HL-60/S4 treated with phorbol 12-myristate 13-acetate at 8.2 ng/mL for 4 days and 3 days (cell line): ENCODE results near the gene TMSB10.
"Not testable (repeated sequence)": the region's sequence is repeated elsewhere in the genome, so short reads cannot be mapped to it uniquely, and the experiment has no call there.

ENCODE experiments used
- in situ Hi-C: fragments of 300-500 bp; cut with MboI; formaldehyde crosslinking; loops from 2 replicates; pipeline ENCODE4 v1.15.0; 2022; ENCODE audit warnings: low sequenced_read_pairs

The TMSB10 gene

DNA sequence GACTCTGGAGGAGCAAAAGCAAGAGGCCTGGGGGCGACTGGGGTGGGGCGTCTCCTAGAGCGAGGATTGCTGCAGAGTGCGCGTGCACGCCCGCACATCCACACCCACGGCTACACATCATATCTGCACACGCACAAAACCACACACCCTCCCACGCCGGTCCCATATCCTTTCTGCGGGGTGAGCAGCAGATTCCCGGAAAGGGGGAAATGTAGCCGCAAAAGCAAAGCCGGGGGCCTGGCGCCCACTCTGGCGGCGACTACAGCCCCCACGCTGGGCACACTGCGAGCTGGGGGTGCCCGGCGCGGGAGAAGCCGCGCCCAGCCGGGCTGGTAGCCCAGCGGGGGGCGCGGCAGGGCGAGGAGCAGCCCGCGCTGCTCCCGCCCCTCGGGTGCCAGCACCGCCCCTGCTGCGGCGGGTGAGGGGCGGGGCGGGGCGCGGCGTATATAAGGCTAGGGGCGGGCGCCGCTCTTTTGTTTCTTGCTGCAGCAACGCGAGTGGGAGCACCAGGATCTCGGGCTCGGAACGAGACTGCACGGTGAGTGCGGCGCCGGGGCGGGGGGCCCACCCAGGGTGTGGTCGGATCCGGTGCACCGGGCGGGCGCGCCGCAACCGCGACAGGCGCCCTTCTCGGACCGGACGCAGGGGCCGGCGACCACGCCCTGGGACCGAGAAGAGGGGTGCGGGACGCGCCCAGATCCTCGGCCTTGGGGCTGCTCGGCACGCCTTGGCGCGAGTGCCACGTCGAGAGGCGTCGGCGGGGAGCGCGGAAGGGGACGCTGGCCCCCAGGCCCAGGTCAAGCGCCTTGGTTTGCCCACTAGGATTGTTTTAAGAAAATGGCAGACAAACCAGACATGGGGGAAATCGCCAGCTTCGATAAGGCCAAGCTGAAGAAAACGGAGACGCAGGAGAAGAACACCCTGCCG lies at the start of gene TMSB10:
Gene TMSB10, plus strand, starts transcription at position 476 of the 927 bp plus-strand sequence.
- in situ Hi-C loops = no loop called here

DNA sequence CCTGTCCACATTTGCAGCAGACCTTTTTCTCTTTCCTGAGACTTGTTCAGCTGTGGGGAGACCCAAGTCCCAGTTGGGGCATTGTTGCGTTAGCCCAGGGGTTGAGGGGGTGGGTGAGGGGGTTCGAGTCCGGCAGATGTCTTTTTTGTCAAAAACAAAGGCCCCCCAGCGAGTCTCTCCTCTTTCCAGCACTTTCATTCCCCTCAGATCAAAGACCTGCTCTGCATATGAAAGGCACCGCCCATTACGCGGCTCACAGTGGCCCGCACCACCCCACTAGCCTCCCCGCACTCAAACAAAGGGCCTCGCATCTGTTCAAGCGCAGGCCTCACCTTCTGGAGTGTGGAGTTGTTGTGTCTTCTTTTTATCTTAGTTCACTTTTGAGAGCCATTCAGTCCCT lies 49.7 kb upstream of the TMSB10 start:
- in situ Hi-C loops = no loop called here

DNA sequence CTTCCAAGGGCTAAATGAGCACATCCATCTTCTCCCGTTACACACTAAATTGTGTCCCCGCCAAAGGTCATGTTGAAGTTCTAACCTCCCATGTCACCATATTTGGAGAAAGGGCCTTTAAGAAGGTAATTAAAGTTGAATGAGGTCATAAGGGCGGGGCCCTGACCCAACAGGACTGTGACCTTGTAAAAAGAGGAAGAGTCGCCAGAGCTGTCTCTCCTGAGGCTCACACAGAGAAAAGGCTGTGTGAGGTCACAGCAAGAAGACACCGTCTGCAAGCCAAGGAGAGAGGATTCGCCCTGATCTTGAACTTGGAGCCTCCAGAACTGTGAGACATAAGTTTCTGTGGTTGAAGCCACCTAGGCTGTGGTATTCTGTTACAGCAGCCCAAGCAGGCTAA lies 48.7 kb upstream of the TMSB10 start:
- in situ Hi-C loops = no loop called here

DNA sequence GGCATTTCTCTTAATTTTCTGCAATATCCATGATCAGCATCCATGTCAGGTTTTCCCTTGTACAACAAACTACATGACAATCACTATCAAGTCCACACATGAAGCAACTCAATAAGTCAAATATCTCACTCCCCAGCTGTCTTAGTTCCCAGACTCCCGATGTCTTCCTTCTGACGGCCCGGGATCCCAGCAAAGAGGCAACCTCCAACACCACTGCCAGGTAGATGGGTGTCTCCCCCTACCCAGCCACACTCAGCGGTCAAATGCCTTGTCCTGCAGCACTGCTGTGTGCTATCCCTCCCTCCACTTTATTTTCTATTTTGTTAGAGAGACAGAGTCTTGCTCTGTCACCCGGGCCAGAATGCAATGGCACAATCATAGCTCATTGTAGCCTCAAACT lies 47.9 kb upstream of the TMSB10 start:
- in situ Hi-C loops = no loop called here

DNA sequence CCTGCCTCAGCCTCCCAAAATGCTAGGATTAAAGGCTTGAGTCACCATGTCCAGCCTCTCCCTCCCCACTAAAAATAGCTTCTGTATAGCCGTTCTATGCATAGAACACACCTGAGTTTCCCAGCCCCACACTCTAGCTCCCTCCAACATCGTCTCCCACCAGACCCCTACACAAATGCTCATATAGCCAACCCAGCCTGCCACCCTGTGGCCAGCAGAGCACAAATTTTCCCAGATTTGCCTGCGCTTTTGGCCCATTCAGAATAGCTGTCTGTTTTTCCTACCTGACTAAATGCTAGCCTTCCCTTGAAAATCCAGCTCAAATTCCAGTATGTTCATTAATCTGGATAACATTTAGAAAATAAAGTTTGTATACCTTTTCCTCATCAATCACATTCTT lies 47.3 kb upstream of the TMSB10 start:
- in situ Hi-C loops = no loop called here

DNA sequence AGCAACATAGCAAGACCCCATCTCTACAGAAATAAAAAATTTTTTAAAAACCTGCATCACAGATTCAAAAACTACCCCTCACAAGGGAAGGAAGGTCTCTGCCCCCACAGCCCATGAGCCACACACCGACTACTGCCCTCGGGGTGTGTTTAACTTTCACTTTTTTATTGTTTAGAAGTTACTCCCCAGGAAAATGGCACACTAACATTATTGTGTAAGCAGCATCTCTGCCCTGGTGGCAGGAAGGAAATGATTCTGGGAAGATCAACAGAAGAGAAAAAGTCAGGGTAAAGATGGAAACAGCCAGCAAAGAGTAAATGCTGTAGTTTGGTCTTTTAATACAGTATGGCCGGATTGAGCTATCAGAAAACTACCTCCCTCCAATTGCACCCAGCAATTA lies 46.5 kb upstream of the TMSB10 start:
- in situ Hi-C loops = no loop called here

DNA sequence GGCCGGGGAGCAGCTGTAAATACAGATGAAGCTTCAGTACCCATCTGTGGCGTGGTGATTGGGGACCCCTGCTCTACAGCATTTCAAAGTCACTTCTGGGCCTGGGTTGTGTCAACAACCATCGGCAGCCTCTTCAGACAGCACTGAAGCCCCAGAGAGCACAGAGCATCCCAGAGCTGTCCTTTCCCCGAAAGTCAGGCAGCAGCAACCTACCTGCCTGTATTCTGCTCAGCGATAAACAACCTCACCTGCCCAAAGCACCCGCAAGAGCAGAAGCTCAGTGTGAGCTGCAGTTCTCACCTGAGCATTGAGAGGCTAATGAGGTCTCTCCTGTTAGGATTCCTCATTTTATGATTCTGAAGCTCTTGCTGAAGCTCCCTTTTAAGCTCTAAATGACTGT lies 43.9 kb upstream of the TMSB10 start:
- in situ Hi-C loops = loop anchor here (10.0 kb wide), 1 partner anchor 367 kb away; no protein-coding TSS in a partner anchor

DNA sequence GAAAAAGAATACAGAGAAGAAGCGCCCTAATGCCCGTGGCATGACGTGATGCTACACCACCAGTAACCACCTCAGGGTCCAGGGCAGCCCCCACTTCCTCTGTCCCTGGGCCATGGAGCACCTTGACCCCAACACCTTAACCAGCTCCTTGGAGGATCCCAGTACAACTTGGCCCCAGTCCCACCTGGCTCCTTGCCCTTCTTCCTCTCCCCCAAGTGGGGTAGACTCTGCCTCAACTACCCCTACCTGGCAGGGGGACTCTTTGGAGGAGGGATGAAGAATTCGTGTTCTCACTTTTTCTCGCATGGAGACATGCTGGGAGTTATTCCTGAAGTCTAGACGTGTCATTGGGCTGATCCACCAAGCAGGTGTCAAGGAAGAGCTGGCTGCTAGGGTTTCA lies 43.5 kb upstream of the TMSB10 start:
- in situ Hi-C loops = loop anchor here (10.0 kb wide), 1 partner anchor 367 kb away; no protein-coding TSS in a partner anchor

DNA sequence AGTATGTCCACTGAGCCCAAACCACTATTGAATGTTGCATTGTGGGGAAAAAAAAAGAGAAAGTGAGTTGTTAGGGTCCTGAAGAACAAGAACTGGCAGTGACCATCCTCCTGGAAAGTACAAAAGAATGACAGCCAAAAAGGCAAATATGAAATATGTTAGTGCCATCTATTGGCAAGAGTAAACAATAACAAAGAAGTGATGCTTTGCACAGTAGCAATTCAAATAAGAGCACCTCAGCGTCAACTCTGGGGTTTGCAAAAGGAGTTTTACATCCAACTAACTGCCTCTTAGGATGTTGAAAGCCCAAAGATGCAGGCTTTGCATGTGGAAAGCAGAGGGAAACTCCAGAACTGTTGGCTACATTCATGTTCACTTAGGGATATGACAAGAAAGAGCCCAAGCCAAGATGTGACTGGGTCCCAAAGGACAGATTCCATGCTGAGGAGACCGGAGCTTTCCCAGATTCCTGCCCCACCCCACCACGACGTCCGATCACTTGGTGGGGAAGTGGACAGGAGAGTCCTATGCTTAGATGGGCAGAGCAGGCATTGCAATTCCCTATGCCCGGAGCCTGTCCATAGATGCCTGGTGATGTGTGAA lies 40.2 kb upstream of the TMSB10 start:
- in situ Hi-C loops = loop anchor here (10.0 kb wide), 1 partner anchor 370 kb away; no protein-coding TSS in a partner anchor

DNA sequence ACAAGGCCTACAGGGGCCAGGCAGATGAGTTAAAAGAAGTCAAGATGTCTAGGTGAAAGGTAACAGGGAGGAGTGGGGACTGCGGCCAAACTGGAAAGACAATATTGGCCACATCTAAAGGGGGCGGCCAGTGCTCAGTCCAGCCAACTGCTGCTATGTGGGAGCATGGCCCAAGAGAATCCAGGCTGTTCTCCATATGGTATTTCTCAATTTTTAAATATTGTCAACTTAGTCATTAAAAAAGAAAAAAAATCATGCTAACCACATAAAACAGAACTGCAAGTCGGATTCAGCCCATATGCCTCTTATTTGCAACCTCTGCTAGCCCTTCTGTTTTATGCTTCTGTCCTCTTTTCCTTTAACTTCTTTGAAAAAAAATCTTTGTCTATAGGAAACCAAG lies 39.3 kb upstream of the TMSB10 start:
- in situ Hi-C loops = loop anchor here (10.0 kb wide), 1 partner anchor 371 kb away; no protein-coding TSS in a partner anchor

DNA sequence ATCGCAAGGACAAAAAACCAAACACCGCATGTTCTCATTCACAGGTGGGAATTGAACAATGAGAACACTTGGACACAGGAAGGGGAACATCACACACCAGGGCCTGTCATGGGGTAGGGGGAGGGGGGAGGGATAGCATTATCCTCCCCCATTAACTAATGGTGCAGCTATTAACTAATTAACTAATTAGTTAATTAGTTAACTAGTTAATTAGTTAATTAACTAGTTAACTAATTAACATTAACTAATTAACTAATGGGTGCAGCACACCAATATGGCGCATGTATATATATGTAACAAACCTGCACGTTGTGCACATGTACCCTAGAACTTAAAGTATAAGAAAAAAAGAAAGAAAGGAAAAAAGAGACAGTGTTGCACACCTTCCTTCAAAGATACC lies 37.1 kb upstream of the TMSB10 start:
- in situ Hi-C loops = loop anchor here (10.0 kb wide), 1 partner anchor 374 kb away; no protein-coding TSS in a partner anchor

DNA sequence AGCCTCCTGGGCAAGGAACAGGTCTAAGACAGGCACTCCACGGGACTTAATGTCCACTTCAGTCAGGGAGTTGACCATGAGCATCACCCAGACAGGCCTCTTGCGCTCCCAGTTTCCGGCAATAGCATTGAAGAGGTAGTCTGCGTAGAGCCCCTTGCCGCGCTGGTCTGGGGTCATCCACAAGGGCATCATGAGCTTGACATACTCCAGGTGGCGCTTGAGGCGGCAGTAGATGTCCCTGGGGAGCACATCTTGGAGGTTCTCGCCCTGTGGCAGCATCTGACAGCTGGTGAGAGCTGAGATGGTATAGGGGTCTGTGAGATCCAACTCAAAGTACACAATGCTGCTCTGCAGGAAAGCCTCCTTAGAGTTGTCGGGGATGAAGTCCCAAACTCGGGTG lies 35.1 kb upstream of the TMSB10 start:
- in situ Hi-C loops = no loop called here

DNA sequence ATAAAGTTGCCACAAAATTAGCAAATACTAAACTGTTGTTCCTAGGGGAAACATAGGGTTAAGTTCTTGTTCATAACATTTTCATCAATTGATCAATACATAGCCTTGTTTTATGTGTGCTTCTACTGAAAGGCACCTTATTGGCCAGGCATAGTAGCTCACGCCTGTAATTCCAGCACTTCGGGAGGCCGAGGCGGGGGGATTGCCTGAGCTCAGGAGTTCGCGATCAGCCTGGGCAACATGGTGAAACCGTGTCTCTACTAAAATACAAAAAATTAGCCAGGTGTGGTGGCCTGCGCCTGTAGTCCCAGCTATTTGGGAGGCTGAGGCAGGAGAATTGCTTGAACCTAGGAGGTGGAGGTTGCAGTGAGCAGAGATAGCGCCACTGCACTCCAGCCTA lies 32.8 kb upstream of the TMSB10 start:
- in situ Hi-C loops = not testable (repeated sequence)

DNA sequence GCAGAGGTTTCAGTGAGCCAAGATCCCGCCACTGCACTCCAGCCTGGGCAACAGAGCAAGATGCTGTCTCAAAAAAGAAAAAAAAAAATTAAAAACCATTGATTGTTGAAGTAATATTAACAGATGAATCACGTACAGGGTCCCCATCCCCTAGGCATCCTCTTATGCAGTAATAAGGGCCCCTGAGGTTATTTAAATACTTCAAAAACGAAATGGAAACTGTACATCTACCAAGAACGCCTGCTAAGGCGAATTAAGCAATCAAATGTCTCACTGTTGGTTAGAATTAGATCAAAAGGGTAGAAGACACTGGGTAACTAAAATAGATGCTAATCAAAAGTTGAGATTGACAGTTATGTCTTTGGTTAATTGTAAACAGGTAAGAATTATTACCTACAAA lies 32.1 kb upstream of the TMSB10 start:
- in situ Hi-C loops = no loop called here

DNA sequence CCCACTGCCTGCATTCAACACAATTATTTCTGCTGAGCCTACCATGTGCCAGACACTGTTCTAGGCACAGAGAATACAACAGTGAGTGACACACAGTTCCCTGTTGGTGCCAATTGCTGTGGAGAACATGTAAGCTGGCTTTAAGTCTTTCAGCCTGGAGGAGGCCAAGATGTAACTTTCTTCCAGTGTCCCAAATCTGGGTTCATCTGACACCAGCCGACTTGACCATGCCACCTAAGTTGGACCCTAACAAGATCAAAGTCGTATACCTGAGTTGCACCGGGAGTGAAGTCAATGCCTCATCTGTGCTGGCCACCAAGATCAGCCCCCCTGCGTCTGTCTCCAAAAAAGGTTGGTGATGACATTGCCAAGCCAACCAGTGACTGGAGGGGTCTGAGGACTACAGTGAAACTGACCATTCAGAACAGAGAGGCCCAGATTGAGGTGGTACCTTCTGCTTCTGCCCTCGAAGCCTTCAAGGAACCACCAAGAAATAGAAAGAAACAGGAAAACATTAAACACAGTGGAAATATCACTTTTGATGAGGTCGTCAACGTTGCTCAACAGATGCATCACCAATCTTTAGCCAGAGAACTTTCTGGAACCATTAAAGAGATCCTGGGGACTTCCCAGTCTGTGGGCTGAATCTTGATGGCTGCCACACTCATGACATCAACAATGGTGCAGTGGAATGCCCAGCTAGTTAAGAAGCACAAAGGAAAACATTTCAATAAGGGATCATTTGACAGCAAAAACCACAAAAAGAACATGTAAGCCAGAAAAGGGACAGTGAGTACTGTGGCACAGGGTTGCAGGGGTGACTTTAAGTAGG lies 30.9 kb upstream of the TMSB10 start:
- in situ Hi-C loops = no loop called here

DNA sequence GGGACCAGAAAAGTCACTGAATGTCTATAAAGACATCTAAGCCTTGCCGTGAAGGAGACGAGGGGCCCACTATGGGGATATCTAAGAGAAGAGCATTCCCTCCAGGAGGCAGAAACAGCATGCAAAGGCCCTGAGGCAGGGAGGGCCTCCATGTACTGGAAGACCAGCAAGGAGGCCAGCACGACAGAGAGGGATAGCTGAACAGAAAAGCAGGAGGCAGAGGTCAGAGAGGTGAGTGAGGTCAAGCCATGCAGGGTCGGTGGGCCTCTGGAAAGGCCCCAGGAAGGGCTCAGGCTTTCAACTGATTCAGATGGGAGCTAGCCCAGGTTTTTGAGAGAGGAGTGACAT lies 30.3 kb upstream of the TMSB10 start:
- in situ Hi-C loops = no loop called here

DNA sequence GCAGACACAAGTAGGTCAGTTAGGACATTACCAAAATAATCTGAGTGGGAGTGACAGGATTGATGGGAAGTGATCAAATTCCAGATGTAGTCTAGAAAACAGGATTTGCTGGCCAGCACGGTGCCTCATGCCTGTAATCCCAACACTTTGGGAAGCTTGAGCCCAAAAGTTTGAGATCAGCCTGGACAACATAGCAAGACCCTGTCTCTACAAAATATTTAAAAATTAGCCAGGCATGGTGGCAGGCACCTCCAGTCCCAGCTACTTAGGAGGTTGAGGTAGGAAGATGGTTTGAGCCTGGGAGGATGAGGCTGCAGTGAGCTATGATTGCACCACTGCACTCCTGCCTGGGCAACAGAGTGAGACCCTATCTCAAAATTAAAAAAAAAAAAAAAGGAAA lies 29.8 kb upstream of the TMSB10 start:
- in situ Hi-C loops = not testable (repeated sequence)

DNA sequence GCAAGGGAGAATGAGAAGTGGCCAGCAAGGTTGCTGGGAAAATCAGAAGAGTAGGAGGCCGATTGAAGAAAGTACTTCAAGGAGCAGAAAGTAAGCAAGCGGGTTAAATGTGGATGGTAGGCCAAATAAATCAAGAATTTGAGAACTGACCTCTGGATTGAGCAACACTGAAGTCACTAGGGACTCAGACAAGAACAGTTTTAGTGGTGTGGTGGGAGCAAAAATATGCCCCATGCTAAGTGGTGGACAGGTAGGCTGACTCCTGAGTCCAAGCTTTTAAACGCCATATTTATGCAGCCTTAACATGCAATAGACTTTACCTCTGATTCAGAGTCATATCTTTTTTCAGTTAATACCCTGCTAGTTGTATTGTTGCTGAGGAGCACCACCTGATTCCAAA lies 29.1 kb upstream of the TMSB10 start:
- in situ Hi-C loops = no loop called here

DNA sequence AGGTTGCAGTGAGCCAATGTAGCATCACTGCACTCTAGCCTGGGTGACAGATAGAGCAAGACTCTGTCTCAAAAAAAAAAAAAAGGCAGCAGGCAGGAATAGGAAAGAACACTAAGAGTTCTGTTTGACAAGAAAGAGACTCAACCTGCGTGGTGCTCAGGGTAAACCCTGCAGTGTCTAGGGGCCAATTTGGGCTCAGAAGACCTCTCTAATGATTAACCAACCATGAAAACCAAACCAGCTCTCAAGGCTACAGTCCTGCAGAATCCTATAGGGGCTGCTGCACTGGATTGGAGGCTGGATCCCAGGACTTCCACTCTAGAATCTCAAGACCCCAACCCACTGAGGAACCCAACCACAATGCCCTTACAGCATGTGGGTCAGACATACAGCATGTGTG lies 27.0 kb upstream of the TMSB10 start:
- in situ Hi-C loops = no loop called here

DNA sequence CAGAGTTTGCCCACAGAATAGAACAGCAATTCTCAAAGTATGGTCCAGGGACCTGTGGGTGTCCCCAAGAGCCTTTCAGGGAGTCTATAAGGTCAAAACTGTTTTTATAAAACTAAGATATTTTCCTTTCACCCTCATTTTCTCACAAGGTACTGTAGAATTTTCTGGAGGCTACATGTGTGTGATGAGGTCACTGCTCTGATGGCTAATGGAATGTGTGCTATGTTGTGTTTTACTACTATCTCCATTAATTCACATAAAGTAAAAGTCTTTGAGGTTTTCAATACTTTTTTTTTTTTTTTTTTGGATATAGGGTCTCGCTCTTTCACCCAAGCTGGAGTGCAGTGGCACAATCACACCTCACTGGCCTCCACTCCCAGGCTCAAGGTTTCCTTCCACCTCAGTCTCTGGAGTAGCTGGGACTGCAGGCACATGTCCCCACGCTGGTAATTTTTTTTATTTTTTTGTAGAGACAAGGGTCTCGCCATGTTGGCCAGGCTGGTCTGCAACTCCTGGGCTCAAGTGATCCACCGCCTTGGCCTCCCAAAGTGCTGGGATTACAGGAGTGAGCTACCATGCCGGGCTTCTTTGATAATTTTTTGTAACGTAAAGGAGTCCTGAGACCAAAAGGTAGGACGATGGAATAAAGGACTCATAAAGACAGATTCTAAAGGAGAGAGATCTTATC lies 26.4 kb upstream of the TMSB10 start:
- in situ Hi-C loops = no loop called here
